ENCODE results near the gene LAMB3.

LAMB3 gene

DNA sequence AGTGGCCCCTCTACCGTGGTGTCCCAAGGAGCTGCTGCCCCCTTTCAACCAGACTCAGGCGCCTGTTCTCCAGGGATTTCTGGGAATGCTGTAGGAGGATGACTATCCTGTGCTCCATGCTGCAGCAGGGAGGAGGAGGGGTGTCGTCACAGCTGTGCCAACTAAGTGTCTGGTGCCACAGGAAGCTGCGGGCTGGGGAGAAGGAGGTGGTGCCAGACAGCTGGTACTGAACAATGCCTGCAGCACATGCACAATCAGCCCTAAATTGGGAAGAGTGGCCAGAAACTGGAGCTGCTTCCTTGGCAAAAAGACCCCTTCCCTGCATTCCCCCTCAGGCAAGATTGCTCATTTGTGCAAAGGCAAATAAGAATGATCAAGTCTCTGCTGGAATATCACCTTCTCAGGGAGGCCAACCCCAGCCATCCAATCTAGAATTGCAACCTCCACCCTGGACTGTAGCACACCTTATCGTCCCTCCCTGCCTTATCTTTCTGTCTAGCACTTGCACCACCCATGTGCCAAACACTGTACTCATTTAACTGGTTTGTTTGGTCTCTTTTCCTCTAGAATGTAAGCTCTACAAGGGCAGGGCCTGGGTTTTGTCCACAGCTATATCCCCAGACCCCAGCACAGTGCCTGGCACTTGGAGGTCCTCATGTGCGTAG, 33.3 kb downstream of the LAMB3 start:
- no peak overlapping the region for H3K4me3 ChIP-seq (replicated peaks in 1 of 2; ENCODE audit: low read depth in 2 of 2, low read length in 2 of 2)
- peak in 1 of 2 donors; percentile 7 for DNase-seq (ENCODE audit: low read depth in 2 of 2)
- TF ChIP-seq, protein P1, sequence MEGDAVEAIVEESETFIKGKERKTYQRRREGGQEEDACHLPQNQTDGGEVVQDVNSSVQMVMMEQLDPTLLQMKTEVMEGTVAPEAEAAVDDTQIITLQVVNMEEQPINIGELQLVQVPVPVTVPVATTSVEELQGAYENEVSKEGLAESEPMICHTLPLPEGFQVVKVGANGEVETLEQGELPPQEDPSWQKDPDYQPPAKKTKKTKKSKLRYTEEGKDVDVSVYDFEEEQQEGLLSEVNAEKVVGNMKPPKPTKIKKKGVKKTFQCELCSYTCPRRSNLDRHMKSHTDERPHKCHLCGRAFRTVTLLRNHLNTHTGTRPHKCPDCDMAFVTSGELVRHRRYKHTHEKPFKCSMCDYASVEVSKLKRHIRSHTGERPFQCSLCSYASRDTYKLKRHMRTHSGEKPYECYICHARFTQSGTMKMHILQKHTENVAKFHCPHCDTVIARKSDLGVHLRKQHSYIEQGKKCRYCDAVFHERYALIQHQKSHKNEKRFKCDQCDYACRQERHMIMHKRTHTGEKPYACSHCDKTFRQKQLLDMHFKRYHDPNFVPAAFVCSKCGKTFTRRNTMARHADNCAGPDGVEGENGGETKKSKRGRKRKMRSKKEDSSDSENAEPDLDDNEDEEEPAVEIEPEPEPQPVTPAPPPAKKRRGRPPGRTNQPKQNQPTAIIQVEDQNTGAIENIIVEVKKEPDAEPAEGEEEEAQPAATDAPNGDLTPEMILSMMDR (IDR thresholded peaks at IDR 0.05; ENCODE audit: low read depth, low read length) = no peak

GRCh38 chr1:209618291-209618690, 33.9 kb downstream of the LAMB3 start:
- no peak overlapping the region for H3K4me3 ChIP-seq (replicated peaks in 1 of 2; ENCODE audit: low read depth in 2 of 2, low read length in 2 of 2)
- TF ChIP-seq, protein P1 (IDR thresholded peaks at IDR 0.05; ENCODE audit: low read depth, low read length) = no peak
- no peak for DNase-seq (ENCODE audit: low read depth in 2 of 2)

- TF ChIP-seq, protein P1 (IDR thresholded peaks at IDR 0.05; ENCODE audit: low read depth, low read length) = no peak
- H3K4me3 ChIP-seq (replicated peaks in 1 of 2; ENCODE audit: low read depth in 2 of 2, low read length in 2 of 2) = no peak overlapping the region
- no peak for DNase-seq (ENCODE audit: low read depth in 2 of 2)
Measured at GRCh38 chr1:209617755-209618154, 34.5 kb downstream of the LAMB3 start.

GRCh38 chr1:209617047-209617673, 35.1 kb downstream of the LAMB3 start:
- no peak for DNase-seq (ENCODE audit: low read depth in 2 of 2)
- TF ChIP-seq, protein P1 (IDR thresholded peaks at IDR 0.05; ENCODE audit: low read depth, low read length) = no peak

DNA sequence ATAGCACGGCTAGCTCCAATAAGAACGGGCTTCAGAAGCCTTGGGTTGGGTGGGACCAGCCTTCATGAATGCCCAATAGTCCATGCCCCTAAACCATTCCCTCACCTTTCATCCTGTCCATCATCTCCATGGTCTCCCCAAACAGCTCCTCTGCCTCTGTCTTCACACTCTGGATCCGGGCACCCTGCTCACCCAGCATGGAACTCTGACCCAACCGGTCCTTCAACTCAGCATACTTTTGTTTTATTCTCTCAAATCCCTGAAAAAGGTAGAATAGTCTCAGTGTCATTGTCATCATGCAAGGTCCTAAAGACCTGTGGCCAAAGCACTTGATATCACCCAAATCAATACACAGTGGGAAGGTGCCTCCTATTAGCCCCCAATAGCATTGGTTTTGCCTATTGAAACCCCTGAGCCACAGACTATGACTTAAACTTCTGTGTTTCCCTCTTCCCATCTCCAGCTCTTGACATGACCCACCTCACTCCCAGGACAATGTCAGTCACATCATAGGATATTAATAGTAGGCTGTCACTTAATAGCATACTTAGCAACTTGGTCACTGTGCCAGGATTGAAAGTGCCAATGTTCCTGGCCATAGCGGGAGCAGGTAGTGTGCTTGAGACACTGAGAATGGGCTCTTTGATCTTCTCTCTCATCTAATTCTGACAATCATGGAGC, 35.7 kb downstream of the LAMB3 start:
- TF ChIP-seq, protein P1 (IDR thresholded peaks at IDR 0.05; ENCODE audit: low read depth, low read length) = no peak
- no peak overlapping the region for H3K4me3 ChIP-seq (replicated peaks in 1 of 2; ENCODE audit: low read depth in 2 of 2, low read length in 2 of 2)
- no peak for DNase-seq (ENCODE audit: low read depth in 2 of 2)

More at GRCh38 chr1:209617047-209617673, 35.1 kb downstream of the LAMB3 start:
- H3K4me3 ChIP-seq (replicated peaks in 1 of 2; ENCODE audit: low read depth in 2 of 2, low read length in 2 of 2) = no peak overlapping the region

- H3K4me3 ChIP-seq (replicated peaks in 1 of 2; ENCODE audit: low read depth in 2 of 2, low read length in 2 of 2) = no peak overlapping the region
- TF ChIP-seq, protein P1 (IDR thresholded peaks at IDR 0.05; ENCODE audit: low read depth, low read length) = no peak
- no peak for DNase-seq (ENCODE audit: low read depth in 2 of 2)
Measured at GRCh38 chr1:209614906-209615305, 37.3 kb downstream of the LAMB3 start.
